ENCODE data around the gene POTEC.
"Not testable (repeated sequence)": the region's sequence is repeated elsewhere in the genome, so short reads cannot be mapped to it uniquely, and the experiment has no call there.

Gene POTEC

GRCh38 chr18:14543446-14543964, at the start of gene POTEC:
POTEC (minus strand) TSS chr18:14543600; CDS start chr18:14543146, 454 bp downstream.
- not testable (repeated sequence) for DNase-seq (ENCODE audit: low read depth, low spot score); H3K9me3 ChIP-seq (ENCODE audit: low read depth, low read length); H3K9ac ChIP-seq (ENCODE audit: insufficient read length); H3K4me3 ChIP-seq; H3K36me3 ChIP-seq (ENCODE audit: insufficient read depth, low read length); H3K27ac ChIP-seq

GRCh38 chr18:14577971-14578370, 34.6 kb upstream of the POTEC start:
- H3K9me3 ChIP-seq (ENCODE audit: low read depth, low read length): no peaks in the 10 kb centered on the region
- no peak for DNase-seq (ENCODE audit: low read depth, low spot score)
- no peak overlapping the region for H3K27ac ChIP-seq
- no peak overlapping the region for H3K4me3 ChIP-seq
- TF ChIP-seq FOXP2 (optimal IDR thresholded peaks at IDR 0.05; ENCODE audit: control extremely low read depth, extremely low read length, insufficient read depth): no peak
- no peak for TF ChIP-seq EZH2 (IDR thresholded peaks at IDR 0.05)
- no peak for TF ChIP-seq POLR2AphosphoS5 (IDR thresholded peaks at IDR 0.05; ENCODE audit: borderline replicate concordance, low read depth, low read length)
- no peak overlapping the region for H3K9ac ChIP-seq (ENCODE audit: insufficient read length)
- no peaks in the 10 kb centered on the region for H3K36me3 ChIP-seq (ENCODE audit: insufficient read depth, low read length)

GRCh38 chr18:14559502-14559901, 16.1 kb upstream of the POTEC start:
- DNase-seq (ENCODE audit: low read depth, low spot score); H3K9ac ChIP-seq (ENCODE audit: insufficient read length); H3K9me3 ChIP-seq (ENCODE audit: low read depth, low read length); H3K27ac ChIP-seq; H3K36me3 ChIP-seq (ENCODE audit: insufficient read depth, low read length); H3K4me3 ChIP-seq: not testable (repeated sequence)

- H3K27ac ChIP-seq; H3K9ac ChIP-seq (ENCODE audit: insufficient read length); DNase-seq (ENCODE audit: low read depth, low spot score); H3K4me3 ChIP-seq; H3K36me3 ChIP-seq (ENCODE audit: insufficient read depth, low read length); H3K9me3 ChIP-seq (ENCODE audit: low read depth, low read length): not testable (repeated sequence)
These were observed 11.7 kb downstream of the POTEC start for GRCh38 chr18:14531659-14532058.

- DNase-seq (ENCODE audit: low read depth, low spot score); H3K27ac ChIP-seq: not testable (repeated sequence)
These were observed 32.7 kb downstream of the POTEC start for GRCh38 chr18:14510707-14511106.

DNA sequence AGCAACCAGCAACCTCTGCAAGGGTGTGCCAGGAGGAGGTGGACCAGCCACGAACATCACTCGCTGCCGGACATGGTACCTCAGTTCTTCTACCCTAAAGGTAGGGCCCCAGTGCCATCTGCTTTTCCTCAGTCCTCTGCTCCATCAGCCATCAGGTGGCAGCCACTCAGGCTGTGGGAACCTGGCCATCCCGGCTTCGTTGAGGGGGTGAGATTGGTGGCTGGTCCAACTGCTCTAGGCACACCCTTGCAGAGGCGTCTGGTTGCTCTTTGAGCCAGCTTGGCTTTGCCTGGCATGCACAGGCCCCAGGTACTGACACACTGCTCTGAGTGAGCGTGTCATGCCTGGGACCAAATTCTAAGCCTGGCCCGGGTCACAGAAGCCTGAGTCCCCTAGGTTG, 39.7 kb downstream of the POTEC start:
- H3K36me3 ChIP-seq (ENCODE audit: insufficient read depth, low read length); H3K9ac ChIP-seq (ENCODE audit: insufficient read length); DNase-seq (ENCODE audit: low read depth, low spot score); H3K9me3 ChIP-seq (ENCODE audit: low read depth, low read length); H3K4me3 ChIP-seq; H3K27ac ChIP-seq: not testable (repeated sequence)

More at GRCh38 chr18:14510707-14511106, 32.7 kb downstream of the POTEC start:
- H3K4me3 ChIP-seq; H3K9ac ChIP-seq (ENCODE audit: insufficient read length); H3K9me3 ChIP-seq (ENCODE audit: low read depth, low read length); H3K36me3 ChIP-seq (ENCODE audit: insufficient read depth, low read length): not testable (repeated sequence)

- not testable (repeated sequence) for H3K36me3 ChIP-seq (ENCODE audit: insufficient read depth, low read length); H3K9ac ChIP-seq (ENCODE audit: insufficient read length); H3K9me3 ChIP-seq (ENCODE audit: low read depth, low read length); H3K4me3 ChIP-seq; H3K27ac ChIP-seq; DNase-seq (ENCODE audit: low read depth, low spot score)
These were observed 41.5 kb downstream of the POTEC start for GRCh38 chr18:14501894-14502293.

GRCh38 chr18:14489256-14490014, 54.0 kb downstream of the POTEC start:
- DNase-seq (ENCODE audit: low read depth, low spot score); H3K27ac ChIP-seq: not testable (repeated sequence)

DNA sequence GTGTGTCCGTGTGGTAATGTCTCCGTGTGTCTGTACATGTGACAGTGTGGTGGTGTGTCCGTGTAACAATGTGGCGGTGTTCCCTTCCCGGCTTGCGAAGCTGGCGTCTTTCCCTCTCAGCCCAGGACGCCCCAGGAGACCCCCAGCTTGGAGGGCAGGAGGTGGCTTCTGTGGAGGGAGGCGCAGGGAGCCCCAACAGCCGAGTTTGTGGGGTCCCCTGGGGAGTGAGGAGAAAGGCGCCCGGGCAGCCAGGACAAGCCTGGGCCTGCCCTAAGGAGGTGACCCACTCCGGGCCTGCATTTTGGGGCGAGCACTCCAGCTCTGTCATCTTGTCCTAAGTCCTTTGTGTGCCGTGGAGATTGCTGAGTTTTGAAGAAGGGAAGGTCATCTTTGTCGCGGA, 54.6 kb downstream of the POTEC start:
- H3K9ac ChIP-seq (ENCODE audit: insufficient read length); DNase-seq (ENCODE audit: low read depth, low spot score); H3K4me3 ChIP-seq; H3K36me3 ChIP-seq (ENCODE audit: insufficient read depth, low read length); H3K9me3 ChIP-seq (ENCODE audit: low read depth, low read length); H3K27ac ChIP-seq: not testable (repeated sequence)

More at GRCh38 chr18:14489256-14490014, 54.0 kb downstream of the POTEC start:
- not testable (repeated sequence) for H3K9ac ChIP-seq (ENCODE audit: insufficient read length); H3K36me3 ChIP-seq (ENCODE audit: insufficient read depth, low read length); H3K9me3 ChIP-seq (ENCODE audit: low read depth, low read length); H3K4me3 ChIP-seq

DNA sequence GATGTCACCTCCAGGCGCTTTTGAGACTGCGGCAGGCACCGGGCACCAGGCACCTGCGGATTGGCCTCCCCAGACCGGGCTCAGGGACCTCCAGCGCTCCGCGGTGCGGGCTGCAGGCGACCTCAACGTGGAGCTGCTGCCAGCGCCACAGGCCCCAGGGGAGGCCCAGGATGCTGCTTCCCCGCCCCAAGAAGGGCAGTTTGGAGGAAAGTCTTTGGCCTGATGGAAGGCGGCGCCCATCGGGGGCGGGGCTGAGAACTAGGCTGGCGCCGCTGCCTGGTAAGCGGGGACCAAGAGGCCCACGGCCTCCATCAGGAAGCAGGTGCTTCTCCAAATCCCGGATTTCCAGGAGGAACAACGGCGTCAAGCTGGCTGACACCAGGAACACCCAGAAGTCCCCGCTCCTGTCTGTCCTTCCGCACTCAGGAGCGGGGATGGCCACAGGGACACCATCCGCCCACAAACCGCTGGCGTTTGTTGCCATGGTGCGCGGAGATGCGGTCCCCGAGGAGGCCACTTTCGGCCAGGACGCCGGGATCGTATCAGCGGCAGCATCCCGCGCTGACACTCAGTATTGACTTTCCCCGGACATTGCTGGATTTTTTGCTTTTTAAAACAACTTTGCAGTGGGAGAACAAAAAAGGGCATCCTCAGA, 56.3 kb downstream of the POTEC start:
- H3K27ac ChIP-seq; H3K9ac ChIP-seq (ENCODE audit: insufficient read length); H3K9me3 ChIP-seq (ENCODE audit: low read depth, low read length); DNase-seq (ENCODE audit: low read depth, low spot score); H3K36me3 ChIP-seq (ENCODE audit: insufficient read depth, low read length); H3K4me3 ChIP-seq: not testable (repeated sequence)

DNA sequence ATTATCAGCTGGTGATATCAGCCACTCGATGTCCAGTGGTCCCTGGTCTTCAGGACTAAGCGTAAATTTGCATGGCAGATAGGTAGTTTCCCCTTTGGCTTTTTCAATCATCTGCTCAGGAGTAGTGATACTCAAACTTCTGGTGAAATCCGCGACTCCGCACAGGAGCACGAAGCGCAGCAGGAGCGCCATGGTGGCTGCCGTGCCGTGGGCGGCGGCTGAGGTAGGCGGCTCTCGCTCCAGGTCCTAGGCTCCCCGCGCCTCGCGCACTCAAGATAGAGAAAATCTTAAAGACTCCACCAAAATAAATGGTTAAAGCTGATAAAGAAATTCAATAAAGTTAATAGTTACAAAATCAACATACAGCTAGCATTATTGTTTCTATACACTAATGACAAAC, 64.3 kb downstream of the POTEC start:
- not testable (repeated sequence) for H3K36me3 ChIP-seq (ENCODE audit: insufficient read depth, low read length); H3K9ac ChIP-seq (ENCODE audit: insufficient read length); H3K4me3 ChIP-seq; DNase-seq (ENCODE audit: low read depth, low spot score); H3K27ac ChIP-seq; H3K9me3 ChIP-seq (ENCODE audit: low read depth, low read length)

- not testable (repeated sequence) for H3K9me3 ChIP-seq (ENCODE audit: low read depth, low read length); H3K4me3 ChIP-seq; H3K9ac ChIP-seq (ENCODE audit: insufficient read length); DNase-seq (ENCODE audit: low read depth, low spot score); H3K36me3 ChIP-seq (ENCODE audit: insufficient read depth, low read length); H3K27ac ChIP-seq
These were observed 67.9 kb downstream of the POTEC start for GRCh38 chr18:14475520-14475919.

DNA sequence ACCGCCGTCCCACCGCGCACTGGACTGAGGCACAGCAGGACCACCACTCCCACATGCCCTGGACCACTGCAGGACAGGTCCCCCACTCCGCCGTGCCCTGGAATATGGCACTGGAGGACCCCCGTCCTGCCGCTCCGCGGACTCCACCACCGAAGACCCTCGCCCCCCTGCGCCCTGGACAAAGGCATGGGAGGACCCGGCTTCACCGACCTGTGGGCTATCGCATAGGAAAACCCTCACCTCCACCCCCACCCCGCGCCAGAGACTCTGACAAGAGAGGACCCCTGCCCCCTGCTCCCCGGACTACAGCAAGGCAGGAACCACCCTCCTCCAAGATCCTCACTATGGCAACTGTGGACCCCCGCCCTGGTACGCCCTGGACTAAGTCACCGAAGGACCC, 68.6 kb downstream of the POTEC start:
- not testable (repeated sequence) for H3K9ac ChIP-seq (ENCODE audit: insufficient read length); DNase-seq (ENCODE audit: low read depth, low spot score); H3K27ac ChIP-seq; H3K36me3 ChIP-seq (ENCODE audit: insufficient read depth, low read length); H3K4me3 ChIP-seq; H3K9me3 ChIP-seq (ENCODE audit: low read depth, low read length)
